Islet precursor cell (in vitro differentiated cells): Measurements from ENCODE around the gene PXMP2.
"Not testable (repeated sequence)": the region's sequence is repeated elsewhere in the genome, so short reads cannot be mapped to it uniquely, and the experiment has no call there.

Experiments used
- DNase-seq: peaks from one replicate; pipeline ENCODE4 v3.0.0-alpha.2; 2018

The PXMP2 gene

DNA sequence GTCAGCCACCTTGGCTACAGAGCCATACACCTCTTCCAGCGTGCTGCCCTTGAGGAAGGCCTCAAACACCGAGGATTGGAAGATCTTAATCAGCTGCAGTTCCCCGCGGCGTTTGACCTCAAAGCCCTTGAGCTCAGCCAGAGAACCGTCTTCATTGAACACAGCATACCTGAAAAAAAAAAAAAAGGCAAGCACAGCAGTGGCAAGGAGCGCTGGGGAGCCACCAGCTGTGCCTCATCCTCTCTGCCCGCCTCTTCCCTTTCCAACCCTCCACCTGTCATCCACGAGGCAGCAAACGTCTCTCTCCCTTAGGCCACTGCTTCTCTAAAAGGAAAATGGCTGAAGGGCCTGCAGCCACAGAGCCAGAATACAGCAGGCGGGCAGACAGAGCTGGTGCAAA, 26.4 kb upstream of the PXMP2 start:
- no peak for DNase-seq

DNA sequence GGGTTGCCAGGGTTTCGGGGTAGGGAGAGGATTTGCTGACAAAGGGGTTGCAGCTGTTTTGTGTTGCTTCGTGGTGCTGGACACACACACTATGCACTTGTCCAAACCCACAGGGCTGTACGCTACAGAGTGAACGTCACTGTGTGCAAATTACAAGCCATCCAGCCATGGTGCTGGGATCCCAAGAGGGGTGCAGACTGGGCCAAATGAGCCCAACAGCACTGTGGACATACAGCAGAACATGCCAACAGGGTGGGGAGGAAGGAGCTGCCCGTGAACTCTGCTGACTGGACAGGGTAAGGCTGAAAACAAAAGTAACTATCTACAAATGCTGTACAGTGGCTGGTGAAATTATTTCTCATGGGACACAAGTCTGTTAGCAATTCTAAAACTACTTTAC, 25.4 kb upstream of the PXMP2 start:
- no peak for DNase-seq

DNA sequence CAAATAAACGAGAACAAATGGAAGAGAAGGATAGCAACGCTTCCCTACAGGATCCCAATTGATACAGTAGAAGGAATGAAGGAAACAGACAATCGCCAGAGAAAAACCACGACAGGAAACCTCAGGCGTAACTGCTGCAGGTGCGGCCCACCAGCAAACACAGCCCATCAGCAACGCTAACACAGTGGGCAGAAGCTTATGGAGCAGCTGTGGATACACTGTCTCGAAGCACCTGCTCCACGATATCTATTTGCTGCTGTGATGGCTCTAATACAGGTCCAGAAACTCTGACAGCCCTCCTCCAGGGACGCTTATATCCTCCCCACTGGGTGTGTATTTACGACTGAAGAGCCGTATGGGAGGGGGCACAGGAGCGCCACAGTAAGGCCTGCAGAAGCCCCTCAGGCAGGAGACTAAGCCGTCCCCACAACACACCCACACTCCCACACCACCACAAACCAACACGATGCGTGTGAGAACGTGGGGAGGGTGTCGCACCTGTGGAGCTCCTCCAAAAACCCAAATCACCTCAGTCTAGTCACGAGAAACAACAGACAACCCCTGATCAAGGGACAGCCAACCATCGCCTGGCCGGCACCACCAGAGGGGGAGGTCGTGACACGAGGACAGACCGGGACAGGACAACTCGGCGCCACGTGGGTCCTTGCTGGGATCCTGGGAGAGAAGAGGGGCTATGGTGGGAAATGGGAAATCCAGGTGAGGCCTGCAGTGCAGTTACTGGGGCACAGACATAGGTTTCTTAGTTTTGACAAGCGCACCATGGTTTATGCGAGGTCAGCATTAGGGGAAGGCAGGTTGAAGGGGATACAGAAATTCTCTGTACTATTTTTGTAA, 24.3 kb upstream of the PXMP2 start:
- DNase-seq = no peak

DNA sequence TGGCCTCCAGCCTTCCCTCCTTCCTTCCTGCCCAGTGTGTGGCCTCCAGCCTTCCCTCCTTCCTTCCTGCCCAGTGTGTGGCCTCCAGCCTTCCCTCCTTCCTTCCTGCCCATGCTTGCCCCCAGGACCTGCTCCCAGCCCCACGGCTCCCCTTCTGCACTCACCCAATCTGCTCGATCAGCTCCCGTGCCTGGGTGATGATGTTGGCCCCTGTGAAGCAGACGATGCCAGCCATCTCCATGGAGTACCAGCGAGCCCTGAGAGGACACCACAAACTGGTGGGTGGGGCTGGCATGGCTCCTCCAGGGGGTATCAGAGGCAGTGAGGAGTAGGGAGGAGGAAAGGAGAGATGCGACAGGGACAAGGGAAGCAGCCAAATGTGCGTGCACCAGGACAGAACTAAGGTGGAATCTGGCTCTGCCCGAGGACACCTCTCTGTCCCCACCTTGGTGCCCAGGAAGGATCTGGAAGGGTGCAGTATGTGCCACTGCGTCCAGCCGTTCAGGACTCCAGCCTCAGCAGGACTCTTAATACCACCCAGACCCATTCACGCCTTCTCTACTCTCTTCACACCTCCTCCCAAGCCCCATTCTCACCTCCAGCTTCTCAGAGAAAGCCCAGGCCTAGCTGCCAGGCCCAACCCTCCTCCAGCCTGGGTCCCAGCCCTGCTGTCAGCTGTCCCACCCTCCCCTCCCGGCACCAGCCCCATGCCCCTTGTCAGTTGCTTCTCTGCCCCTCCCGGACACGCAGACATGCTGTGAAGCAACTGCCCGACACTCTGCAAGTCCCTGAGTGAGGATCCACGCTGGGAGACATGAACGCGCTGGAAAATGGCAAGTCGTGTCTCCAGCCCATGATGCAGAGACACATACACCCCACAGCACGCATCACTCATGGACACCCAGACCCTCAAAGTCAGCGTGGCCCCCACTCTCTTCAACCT, 22.9 kb upstream of the PXMP2 start:
- DNase-seq = no peak

DNA sequence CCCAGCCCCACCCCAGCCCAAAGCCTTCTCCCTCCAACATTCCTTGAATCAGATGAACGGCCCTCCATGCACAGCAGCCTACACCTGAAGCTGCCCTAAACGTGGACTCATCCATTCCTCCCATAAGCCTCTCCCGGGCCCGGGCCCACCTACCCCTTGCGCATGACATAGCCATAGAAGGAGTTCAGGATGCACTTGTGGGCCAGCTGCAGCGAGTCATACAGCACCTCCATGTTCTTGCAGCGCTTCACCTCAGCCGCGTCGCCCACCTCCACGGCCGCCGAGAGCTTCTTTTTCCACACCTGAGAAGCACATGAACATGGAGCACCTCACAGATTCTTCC, 22.3 kb upstream of the PXMP2 start:
- DNase-seq = no peak

DNA sequence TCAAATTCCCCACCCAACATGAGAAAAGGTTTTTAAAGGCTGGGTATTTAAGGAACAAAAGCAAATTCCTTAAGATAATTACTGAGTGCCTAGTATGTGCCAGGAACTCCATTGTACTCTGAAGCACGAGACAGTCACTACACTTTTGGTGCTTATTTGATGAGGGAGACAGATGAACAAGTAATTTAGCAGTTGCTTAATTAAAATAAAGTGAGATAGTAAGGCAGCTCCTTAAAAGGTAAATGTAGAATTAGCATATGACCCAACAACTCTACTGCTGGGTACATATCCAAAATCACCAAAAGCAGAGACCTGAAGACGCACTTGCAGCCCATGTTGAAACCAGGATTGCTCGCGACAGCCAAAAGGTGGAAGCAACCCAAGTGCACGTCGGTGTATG, 21.6 kb upstream of the PXMP2 start:
- DNase-seq = no peak

DNA sequence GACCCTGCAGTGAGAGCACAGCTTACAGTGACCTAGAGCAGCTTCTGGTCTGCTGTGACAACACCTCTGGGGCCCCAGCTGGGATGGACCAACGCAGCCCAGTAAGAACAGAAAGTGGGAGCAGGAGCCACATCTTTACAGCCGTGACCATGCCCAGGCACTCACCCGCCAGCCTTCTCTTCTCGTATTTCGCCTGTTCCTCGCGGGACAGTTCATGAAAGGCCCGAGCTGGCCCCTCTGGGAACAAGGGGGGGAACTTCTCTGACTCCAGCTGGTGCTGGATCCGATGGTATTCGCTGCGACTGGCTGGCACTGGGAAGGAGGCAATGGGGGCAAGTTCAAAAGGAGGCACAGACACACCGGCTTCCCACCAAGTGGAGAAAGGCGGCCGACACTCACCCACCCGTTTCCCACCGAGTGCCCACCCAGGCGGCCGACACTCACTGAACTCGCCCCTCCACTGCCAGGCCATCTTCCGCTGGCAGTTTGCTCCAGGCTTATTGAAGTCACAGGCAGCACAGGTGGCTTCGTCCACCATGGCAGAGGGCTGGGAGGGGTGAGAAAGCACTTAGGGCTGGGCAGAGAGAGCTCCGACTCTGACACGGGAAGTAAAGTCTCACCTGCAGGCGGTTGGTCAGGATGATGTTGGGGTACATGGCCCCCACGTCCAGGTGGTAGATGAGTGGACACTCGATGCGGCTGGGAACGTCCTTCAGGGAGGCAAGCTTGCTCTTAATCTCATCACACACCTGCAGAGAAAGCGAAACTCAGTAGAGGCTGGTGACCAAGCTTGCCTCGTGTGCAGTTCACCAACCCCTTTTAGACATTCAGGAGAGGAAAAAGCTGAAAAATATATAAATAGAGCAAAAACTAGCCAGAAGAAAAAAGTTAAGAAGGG, 18.9 kb upstream of the PXMP2 start:
- DNase-seq = no peak

DNA sequence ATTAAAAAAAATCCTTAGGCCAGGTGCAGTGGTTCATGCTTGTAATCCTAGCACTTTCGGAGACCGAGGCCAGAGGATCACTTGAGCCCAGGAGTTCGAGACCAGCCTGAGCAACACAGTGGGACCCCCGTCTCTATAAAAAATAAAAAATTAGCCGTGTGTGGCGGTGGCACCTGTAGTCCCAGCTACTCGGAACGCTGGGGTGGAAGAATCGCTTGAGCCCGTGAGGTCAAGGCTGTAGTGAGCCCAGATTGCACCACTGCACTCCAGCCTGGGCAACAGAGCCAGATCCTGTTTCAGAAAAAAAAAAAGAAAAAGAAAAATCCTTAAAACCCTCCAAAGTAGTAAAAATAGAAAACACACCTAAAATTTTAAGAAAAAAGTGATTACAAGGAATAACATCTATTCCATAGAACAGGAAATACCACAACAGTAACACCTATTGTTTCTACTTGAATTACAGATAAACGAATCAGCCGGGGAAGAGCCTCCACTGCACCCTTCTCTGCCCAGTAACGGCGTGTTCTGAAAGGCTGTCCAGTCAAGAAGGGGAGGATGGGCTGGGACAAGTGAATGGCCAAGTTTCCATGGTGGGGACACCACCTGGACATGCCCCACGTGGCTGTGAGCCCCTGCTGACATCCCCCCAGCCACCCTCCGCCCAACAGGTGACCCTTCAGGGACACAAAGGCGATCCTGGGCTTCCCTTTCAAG, 18.1 kb upstream of the PXMP2 start:
- DNase-seq = no peak

DNA sequence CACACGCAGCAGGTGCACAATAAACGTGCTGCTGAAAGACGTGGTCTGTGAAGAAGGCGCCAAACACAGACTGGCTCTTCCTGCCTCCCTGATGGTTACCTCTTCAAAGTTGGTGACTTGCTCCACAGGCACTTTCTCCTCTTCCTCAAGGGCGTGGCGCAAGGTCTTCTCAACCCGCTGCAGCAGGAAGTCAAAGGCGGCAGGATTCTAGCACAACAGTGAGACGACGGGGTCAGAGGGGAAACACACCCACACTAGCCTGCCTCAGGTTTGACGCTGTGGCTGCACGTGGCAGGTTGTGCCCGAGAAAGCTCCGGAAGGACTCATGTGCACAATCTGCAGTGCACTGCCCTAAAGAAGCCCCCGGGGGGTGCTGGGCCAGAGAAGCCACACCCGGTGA, 15.3 kb upstream of the PXMP2 start:
- no peak for DNase-seq

DNA sequence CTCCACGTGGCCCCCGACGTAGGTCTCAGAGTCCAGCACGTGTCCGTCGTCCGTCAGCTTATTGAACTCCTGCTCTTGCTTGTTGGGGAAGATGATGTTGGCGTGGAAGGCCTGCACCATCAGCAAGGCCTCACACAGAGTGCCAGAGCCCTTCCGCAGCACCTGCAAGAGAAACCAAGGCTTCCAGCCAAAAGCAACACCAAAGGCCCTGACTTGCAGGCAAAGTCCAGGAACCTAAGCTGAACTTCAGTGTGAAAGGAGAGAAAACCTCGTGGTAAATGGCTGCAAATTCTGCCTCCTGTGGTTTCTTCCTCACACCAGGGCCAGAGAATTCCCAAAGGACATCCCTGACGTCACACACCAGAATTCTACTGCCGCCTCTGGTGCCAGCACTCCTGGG, 14.7 kb upstream of the PXMP2 start:
- DNase-seq = no peak

DNA sequence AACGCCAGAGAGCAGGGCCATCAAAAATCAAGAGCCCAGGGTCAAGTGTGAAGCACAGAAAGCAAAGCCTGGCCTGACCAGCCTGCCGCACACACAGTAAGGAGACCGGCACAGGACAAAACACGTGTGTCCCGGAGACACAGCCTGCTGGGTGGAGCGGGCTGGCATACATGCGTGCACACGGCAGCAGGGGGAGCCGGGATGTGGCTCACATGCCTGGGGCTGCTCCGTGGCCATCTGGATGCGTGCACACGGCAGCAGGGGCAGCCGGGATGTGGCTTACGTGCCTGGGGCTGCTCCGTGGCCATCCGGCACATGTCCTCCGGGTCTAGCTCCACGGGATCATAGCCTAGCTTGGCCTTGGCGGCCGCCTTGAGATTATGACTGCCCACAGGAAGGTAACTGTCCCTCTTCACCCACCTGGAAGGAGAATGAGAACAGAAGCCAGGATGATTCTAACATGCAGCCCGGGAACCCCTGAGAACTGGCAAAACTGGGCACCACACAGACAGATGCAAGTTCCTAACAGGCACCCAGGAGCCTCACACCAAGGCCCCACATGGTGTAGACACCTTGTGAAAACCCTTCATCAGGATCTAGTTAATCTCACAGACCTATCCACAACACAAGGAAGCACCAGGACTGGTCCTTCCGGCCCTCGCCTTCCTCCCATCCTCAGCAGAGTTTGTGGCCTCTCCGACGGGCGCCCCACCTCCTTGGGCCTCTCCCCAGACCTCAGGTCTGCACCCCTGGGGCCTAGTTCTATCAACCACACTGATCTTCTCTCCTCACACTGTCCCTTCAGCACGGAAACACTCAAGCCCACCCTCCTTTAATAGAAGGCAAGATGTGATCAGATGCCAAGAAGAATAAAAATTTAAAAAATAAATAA, 13.9 kb upstream of the PXMP2 start:
- no peak for DNase-seq

DNA sequence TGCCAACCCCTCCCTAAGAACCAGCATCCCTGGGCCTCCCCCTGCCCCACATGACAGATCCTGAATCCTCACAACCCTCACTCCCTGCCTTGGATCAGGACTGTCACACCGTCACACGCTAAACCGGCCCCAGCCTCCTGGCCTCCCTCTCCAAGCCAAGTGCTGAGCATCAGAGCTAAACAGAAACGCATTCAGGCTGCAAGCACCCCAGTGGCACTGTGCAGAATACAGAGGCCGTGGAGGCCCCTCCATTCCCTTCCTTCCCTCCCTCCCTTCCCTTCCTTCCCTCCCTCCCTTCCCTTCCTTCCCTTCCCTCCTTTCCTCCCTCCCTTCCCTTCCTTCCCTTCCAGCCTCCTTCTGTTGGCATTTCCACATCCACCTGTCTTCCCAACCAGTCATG, 12.8 kb upstream of the PXMP2 start:
- DNase-seq = no peak

DNA sequence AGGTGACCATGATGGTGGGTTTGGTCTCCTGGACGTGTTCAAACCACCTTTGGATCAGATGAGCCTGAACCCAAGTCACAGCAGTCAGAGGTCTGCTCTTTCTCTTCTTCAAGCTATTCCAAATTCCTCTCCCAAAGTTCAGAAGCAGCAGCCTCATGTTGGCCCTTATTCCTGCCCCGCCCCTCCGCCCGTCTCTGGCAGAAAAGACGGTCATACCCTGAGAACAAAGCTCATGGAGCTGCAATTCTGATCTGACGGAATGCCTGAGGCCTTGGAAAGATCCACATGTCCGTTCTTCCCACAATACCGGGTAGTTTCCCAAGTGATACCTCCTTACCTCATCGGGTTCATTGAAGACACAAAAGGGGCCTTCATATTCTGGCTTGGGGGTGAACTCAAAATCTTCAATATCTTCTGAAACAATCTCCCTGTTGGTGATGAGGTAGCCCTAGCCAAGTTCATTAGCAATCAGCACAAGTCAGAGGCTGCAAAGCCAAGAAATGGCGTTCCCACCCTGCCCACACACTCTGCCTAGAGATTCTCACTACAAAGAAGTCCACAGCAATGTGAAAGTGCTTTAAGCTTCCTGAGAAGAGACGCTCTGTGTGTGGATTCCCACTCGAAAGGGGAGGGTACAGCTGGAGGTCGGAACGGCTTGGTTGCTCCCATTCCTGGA, 11.5 kb upstream of the PXMP2 start:
- DNase-seq = no peak

DNA sequence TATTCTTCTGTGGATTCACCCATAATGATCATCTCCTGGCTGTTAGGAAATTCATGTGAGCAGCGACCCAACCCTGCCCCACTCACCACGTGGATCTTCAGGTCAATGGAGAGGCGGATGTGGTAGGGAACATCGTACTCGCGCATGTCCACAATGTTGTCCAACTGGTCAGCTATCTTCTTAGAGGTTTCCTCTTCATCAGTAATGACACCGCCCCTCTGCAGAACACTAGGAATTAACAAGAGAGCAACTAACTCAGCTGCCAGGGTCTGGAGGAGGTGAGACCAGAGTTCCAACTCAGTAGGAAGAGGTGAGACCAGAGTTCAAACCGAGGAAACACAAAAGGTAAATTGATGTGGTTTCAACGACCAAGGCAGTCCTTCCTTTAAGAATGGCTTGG, 9.9 kb upstream of the PXMP2 start:
- no peak for DNase-seq

DNA sequence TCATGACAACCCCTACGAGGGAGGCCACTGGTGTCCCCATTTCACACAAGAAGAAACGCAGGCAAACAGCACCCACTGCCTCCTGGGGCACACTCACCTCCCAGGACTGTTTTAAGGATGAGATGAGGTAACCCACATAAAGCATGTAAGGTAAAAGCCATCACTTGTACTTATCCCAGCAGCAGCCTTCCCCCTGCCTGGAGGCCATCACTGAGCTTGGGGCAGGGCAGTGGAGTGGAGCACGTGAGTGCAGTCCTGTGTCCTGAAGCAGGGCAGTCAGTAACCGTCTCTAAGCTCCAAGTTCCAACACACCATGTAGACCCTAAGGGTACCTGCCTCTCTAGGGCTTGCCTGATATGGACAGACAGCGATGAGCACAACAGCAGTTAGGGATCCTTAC, 2.0 kb upstream of the PXMP2 start:
- DNase-seq = peak; percentile 56

DNA sequence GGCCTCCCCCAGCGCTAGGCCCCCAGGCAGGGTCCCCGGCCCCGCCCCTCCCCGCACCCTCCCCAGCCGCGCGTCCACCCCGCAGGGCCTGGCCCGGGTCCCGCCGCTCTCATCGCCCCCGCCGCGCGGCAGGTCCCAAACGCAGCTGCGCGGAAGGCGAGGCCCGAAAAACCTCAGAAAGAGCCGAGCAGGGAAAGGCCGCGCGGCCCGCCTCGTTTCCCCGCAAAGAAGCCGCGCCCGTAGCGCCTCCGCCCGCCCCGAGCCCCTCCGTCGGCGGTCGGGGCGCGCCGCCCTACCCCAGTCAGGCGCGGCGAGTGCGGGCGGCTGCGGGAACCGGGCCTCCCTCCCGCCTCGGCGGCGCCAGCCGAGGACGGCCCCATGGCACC, 569 bp upstream of the PXMP2 start:
- DNase-seq = no peak

DNA sequence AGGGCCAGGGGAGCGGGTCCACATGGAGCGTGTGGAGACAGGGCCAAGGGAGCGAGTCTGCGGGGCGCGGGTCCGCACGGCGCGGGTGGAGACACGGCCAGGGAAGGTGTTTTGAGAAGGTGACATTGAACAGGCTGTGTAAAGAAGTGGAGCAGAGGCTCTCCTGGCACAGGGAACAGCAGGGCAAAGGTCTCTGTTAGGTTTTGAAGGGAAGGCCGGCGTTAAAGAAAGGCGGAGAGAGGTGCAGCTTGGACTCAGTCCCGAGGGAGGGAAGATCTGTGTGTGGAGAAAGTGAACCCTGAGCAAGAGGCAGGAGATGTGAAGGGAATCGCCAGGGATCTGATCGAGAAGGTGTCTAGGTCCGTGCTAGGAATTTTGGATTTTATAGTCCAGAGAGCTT, 1.8 kb downstream of the PXMP2 start:
- peak; percentile 57 for DNase-seq

DNA sequence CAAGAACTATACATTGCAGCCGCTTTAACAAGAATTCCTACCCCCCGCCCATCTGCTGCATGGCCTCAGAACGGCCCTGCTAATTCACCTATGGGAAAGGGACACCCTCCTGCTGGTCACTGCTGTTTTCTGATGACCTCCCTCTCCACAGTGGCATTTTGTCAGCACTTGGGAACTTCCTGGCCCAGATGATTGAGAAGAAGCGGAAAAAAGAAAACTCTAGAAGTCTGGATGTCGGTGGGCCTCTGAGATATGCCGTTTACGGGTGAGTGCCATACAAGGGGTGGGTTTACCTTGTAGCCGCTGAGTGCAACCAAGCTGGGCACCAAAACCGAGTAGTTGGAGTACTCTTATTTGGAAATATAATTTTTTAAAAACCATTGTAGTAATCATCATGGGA, 2.7 kb downstream of the PXMP2 start:
- peak; percentile 49 for DNase-seq

DNA sequence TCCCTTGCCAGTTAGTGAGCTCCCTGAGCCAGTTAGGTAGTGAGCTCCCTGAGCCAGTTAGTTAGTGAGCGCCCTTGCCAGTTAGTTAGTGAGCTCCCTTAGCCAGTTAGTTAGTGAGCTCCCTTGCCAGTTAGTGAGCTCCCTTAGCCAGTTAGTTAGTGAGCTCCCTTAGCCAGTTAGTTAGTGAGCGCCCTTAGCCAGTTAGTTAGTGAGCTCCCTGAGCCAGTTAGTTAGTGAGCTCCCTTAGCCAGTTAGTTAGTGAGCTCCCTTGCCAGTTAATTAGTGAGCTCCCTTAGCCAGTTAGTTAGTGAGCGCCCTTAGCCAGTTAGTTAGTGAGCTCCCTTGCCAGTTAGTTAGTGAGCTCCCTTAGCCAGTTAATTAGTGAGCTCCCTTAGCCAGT, 4.6 kb downstream of the PXMP2 start:
- DNase-seq = not testable (repeated sequence)

DNA sequence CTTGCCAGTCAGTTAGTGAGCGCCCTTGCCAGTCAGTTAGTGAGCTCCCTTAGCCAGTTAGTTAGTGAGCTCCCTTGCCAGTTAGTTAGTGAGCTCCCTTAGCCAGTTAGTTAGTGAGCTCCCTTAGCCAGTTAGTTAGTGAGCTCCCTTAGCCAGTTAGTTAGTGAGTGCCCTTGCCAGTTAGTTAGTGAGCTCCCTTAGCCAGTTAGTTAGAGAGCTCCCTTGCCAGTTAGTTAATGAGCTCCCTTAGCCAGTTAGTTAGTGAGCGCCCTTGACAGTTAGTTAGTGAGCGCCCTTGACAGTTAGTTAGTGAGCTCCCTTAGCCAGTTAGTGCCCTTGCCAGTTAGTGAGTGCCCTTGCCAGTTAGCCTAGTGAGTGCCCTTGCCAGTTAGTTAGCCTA, 7.5 kb downstream of the PXMP2 start:
- DNase-seq = not testable (repeated sequence)

DNA sequence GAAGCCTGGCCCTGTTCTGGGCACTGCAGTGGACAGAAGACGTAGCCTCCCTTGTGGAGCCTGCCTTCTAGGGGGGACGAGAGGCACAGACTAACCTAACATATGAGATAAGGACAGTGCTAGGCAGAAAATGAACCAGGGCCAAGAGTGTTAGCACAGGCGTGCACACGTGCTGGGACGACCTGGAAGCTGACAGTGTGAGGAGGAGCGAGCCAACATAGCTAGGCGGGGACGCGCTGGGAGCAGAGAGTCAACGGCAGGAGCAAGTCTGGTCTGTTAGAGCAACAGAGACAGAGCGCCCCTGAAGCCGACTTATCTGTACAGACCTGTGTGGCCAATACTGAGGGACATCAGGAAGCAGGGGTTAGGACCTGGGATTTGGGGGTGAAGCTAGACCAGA, 8.0 kb downstream of the PXMP2 start:
- DNase-seq = peak; percentile 49
